K562 (cell line): ENCODE data around the gene ACSM5. TPM values are rescaled to one million over a fixed set of nuclear protein-coding genes. Genes with fewer than 3 reads are reported as not detected.
A peak's percentile ranks its signal among the peaks of the same experiment; 100 is the strongest.
"Not testable (repeated sequence)": the region's sequence is repeated elsewhere in the genome, so short reads cannot be mapped to it uniquely, and the experiment has no call there.

Source experiments
- ATAC-seq: fragments of 200-7000 bp; cut with Tn5 transposase; 3 replicates; pipeline ENCODE4 v1.9.1; 2020; ENCODE audit warnings: moderate library complexity
- BruUV-seq: library from RNA; stranded (reverse); fragments of 400-500 nt; replicated peaks from 2 replicates; lab custom pipeline; 2021; lab: Mats Ljungman, UMichigan
- CTCF ChIA-PET: fragments of 300-600 bp; formaldehyde crosslinking; extraction: SDS; loops from one replicate; lab custom pipeline; 2021; ENCODE audit warnings: low intra/inter-chr PET ratio; lab: Yijun Ruan, JAX
- POLR2A ChIA-PET: fragments of 300-600, 350-650 bp; sonication (Branson Sonifier 250); formaldehyde crosslinking; extraction: SDS; loops from one replicate; lab custom pipeline; 2021; ENCODE audit warnings: antibody characterized with exemption, inconsistent platforms; lab: Yijun Ruan, JAX
- DNase-seq, 4 experiments: peaks; one replicate each; pipeline versions ENCODE4 v3.0.0 to v3.0.0-alpha.2; 2011 to 2018; ENCODE audit warnings: low spot score in 3 of 4, mixed read lengths in 3 of 4; ENCODE audit errors: extremely low read depth in 1 of 4
- FAIRE-seq: peaks from 2 replicates; lab custom pipeline; 2011; peaks lifted over from hg19 to GRCh38; lab: Jason Lieb, UNC
- H2AFZ ChIP-seq: 2 replicates; pipeline ENCODE4 v1.6.0; 2011; ENCODE audit warnings: low read depth, low read length, control low read depth, inconsistent platforms
- H3K27ac ChIP-seq: fragments of 200-600 bp; 3 replicates; pipeline ENCODE4 v1.8.0; 2011; ENCODE audit warnings: low read depth, mild to moderate bottlenecking, control low read depth, inconsistent platforms, low read length, moderate library complexity, mixed read lengths; ENCODE audit errors: extremely low read depth
- H3K27me3 ChIP-seq, 2 experiments: fragments of 300-600 bp in 1 of 2; 2 replicates in 1 of 2; 3 replicates in 1 of 2; pipeline versions ENCODE4 v1.6.0 to v1.8.0; 2011; ENCODE audit warnings: inconsistent platforms in 2 of 2, low read length in 2 of 2, mild to moderate bottlenecking in 1 of 2, mixed read lengths in 1 of 2, moderate library complexity in 1 of 2; ENCODE audit not compliant: control insufficient read depth in 2 of 2, insufficient read depth in 2 of 2
- H3K36me3 ChIP-seq: fragments of 300-600 bp; 3 replicates; pipeline ENCODE4 v1.8.0; 2011; ENCODE audit warnings: mild to moderate bottlenecking, low read length, inconsistent platforms; ENCODE audit not compliant: control insufficient read depth, insufficient read depth
- H3K4me1 ChIP-seq, 2 experiments: fragments of 200-600 bp in 1 of 2; replicated peaks in 1 of 2; 2 replicates in 1 of 2; 3 replicates in 1 of 2; pipeline versions ENCODE4 v1.5.1 to v1.8.0; 2011; ENCODE audit warnings: inconsistent platforms in 2 of 2, low read length in 2 of 2, mild to moderate bottlenecking in 1 of 2, mixed read lengths in 1 of 2, moderate library complexity in 1 of 2; ENCODE audit not compliant: control insufficient read depth in 2 of 2, insufficient read depth in 2 of 2
- H3K4me2 ChIP-seq: 2 replicates; pipeline ENCODE4 v1.6.1; 2011; ENCODE audit warnings: low read length, control low read depth, inconsistent platforms, mixed read lengths; ENCODE audit not compliant: insufficient read depth
- H3K4me3 ChIP-seq: fragments of 200-600 bp; sonication (generic), shearing (Covaris generic); 2 replicates; pipeline ENCODE4 v1.5.1; 2016; ENCODE audit warnings: control low read depth, inconsistent platforms
- H3K79me2 ChIP-seq: fragments of 200-600 bp; 3 replicates; pipeline ENCODE4 v1.8.0; 2011; ENCODE audit warnings: low read length, inconsistent platforms; ENCODE audit not compliant: control insufficient read depth, insufficient read depth
- H3K9ac ChIP-seq, 2 experiments: 2 replicates each; pipeline versions ENCODE4 v1.6.0 to v1.6.1; 2011; ENCODE audit warnings: low read depth in 2 of 2, low read length in 2 of 2, control low read depth in 1 of 2, inconsistent platforms in 1 of 2, mild to moderate bottlenecking in 1 of 2, mixed read lengths in 1 of 2; ENCODE audit not compliant: insufficient read depth in 1 of 2
- H3K9me1 ChIP-seq: one replicate; pipeline ENCODE4 v1.6.0; 2011; ENCODE audit warnings: inconsistent platforms, mild to moderate bottlenecking, low read length, moderate library complexity; ENCODE audit not compliant: control insufficient read depth, insufficient read depth
- H3K9me3 ChIP-seq: replicated peaks from 2 replicates; pipeline ENCODE4 v1.5.1; 2011; ENCODE audit warnings: low read depth, low read length, inconsistent platforms; ENCODE audit not compliant: control insufficient read depth, insufficient read depth
- H4K20me1 ChIP-seq: replicated peaks from 2 replicates; pipeline ENCODE4 v1.6.1; 2011; ENCODE audit warnings: low read length, inconsistent platforms, mixed read lengths; ENCODE audit not compliant: control insufficient read depth, insufficient read depth
- EHMT2 ChIP-seq: fragments of 450-650 bp; IDR thresholded peaks from 2 replicates; pipeline ENCODE4 v1.6.1; 2018; ENCODE audit warnings: antibody characterized with exemption
- LEF1 ChIP-seq: fragments of 450-650 bp; IDR thresholded peaks from 2 replicates; pipeline ENCODE4 v1.6.1; 2016; ENCODE audit warnings: mild to moderate bottlenecking
- NFRKB ChIP-seq: fragments of 450-650 bp; IDR thresholded peaks from 2 replicates; pipeline ENCODE4 v1.6.1; 2016; ENCODE audit warnings: low read depth
- RBFOX2 ChIP-seq: fragments of 200-400 bp; formaldehyde crosslinking; IDR thresholded peaks from 2 replicates; pipeline ENCODE4 v1.6.1; 2017; ENCODE audit warnings: low read depth, mild to moderate bottlenecking, low read length, moderate library complexity
- REST ChIP-seq, 2 experiments: fragments of 450-650 bp; formaldehyde crosslinking in 1 of 2; IDR thresholded peaks; 2 replicates each; pipeline versions ENCODE4 v1.4.0 to v1.6.1; 2014 to 2020; ENCODE audit warnings: mild to moderate bottlenecking in 2 of 2, borderline replicate concordance in 1 of 2, low read depth in 1 of 2
- ZNF699 ChIP-seq: fragments of 250-450 bp; sonication (Bioruptor Pico); IDR thresholded peaks from 2 replicates; pipeline ENCODE4 v1.8.0; 2021; ENCODE audit warnings: mild to moderate bottlenecking, moderate library complexity; ENCODE audit not compliant: insufficient replicate concordance
- WGBS: fragments of 100-300 bp; shearing (Covaris generic); methylation state at CpG from one replicate; pipeline ENCODE4 v1.1.6; 2016; ENCODE audit warnings: low coverage, mixed read lengths; ENCODE audit not compliant: insufficient coverage; ENCODE audit errors: missing lambda C conversion rate; 5-methylcytosine and 5-hydroxymethylcytosine counted together
- in situ Hi-C: fragments of 300-500 bp; cut with MboI; formaldehyde crosslinking; loops from 4 replicates; pipeline ENCODE4 v1.15.0; 2018; ENCODE audit warnings: inconsistent platforms, mixed read lengths
- intact Hi-C: fragments of 100-400 bp; cut with micrococcal nuclease; formaldehyde crosslinking; loops from 2 replicates; pipeline ENCODE4 v1.14.2; 2022
- polyA plus RNA-seq, 8 experiments: library from polyadenylated mRNA; depleted of rRNA in 4 of 8; stranded (reverse) in 5 of 8; unstranded in 3 of 8; fragments of >200 nt; fragmentation: Nextera tagmentation in 2 of 8; fragmentation: Illumina TruSeq in 1 of 8; extraction: Ambion mirVana in 2 of 8; extraction: Trizol in 1 of 8; gene quantifications; 2 replicates each; pipeline versions ENCODE4 v1.2.1 to v1.2.3, GENCODE V29; 2011 to 2014; ENCODE audit warnings: inconsistent platforms in 1 of 8, missing spikeins in 1 of 8
- total RNA-seq, 7 experiments: library from RNA; depleted of rRNA in 6 of 7; stranded (reverse); fragments of >200 nt in 6 of 7; fragmentation: Illumina TruSeq in 2 of 7; extraction: Trizol in 2 of 7; gene quantifications; 2 replicates each; pipeline versions ENCODE4 v1.2.1 to v1.2.3, GENCODE V29; 2011 to 2021; ENCODE audit warnings: low replicate concordance in 1 of 7

ACSM5 gene
- total and polyA plus RNA-seq, 9 of the 15 experiments (the other 6 are each of a cell fraction or from before 2014, with no cell fraction given): not detected

GRCh38 chr16:20423772-20424128 is 14.4 kb downstream of the ACSM5 start:
- DNase-seq, H3K4me1 ChIP-seq, ATAC-seq, H3K9me3 ChIP-seq, POLR2A ChIA-PET, in situ Hi-C loops, H3K9ac ChIP-seq, H3K9me1 ChIP-seq, H3K4me2 ChIP-seq, H3K27ac ChIP-seq, BruUV-seq, H3K4me3 ChIP-seq, H3K27me3 ChIP-seq, H4K20me1 ChIP-seq, H2AFZ ChIP-seq, intact Hi-C loops, FAIRE-seq, CTCF ChIA-PET, H3K36me3 ChIP-seq, H3K79me2 ChIP-seq: not testable (repeated sequence)
- WGBS: 0% methylated on average over 5 of the region's 5 CpGs

- no TSS peak for BruUV-seq
- no peak overlapping the region for H3K27ac ChIP-seq
- ATAC-seq: no peak
- no peaks in the 10 kb centered on the region for H3K79me2 ChIP-seq
- H3K9me1 ChIP-seq: no peaks in the 10 kb centered on the region
- intact Hi-C loops: no loop called here
- CTCF ChIA-PET: no interaction called here
- in situ Hi-C loops: no loop called here
- 0% methylated on average over 2 of the region's 2 CpGs for WGBS
- H3K27me3 ChIP-seq: peaks cover 0 to under 1% of the 10 kb centered on the region in 2 experiments; a peak in 1 of 5 replicates
- TF ChIP-seq REST (IDR thresholded peaks at IDR 0.05; ENCODE audit: borderline replicate concordance) (peak; percentile 74), REST (CRISPR knock-in tag; IDR thresholded peaks at IDR 0.05; ENCODE audit: low read depth) (no peak), ZNF699 (CRISPR knock-in tag) (no peak), RBFOX2 (no peak), NFRKB (no peak), EHMT2 (peak; percentile 48; the same call in 1 of the 2 replicates), LEF1 (no peak)
- no peaks in the 10 kb centered on the region for H4K20me1 ChIP-seq
- H3K36me3 ChIP-seq: no peaks in the 10 kb centered on the region
- no peak overlapping the region for H3K4me2 ChIP-seq
- DNase-seq: no peak
- H3K9ac ChIP-seq: no peak overlapping the region
- no peaks in the 10 kb centered on the region for H3K9me3 ChIP-seq
- no peaks in the 10 kb centered on the region for H3K4me1 ChIP-seq
- no peak for FAIRE-seq
- H3K4me3 ChIP-seq: no peak overlapping the region
- H2AFZ ChIP-seq: no peak overlapping the region
- POLR2A ChIA-PET: no interaction called here
Observed at GRCh38 chr16:20424129-20424866, 15.0 kb downstream of the ACSM5 start.
